Smooth muscle cell (in vitro differentiated cells): ENCODE measurements around the gene MYH15. TPM values are rescaled to one million over a fixed set of nuclear protein-coding genes. Genes with fewer than 3 reads are reported as not detected.

ENCODE experiments used
- DNase-seq: peaks from one replicate; lab custom pipeline; 2025; ENCODE audit not compliant: unreplicated experiment; lab: John Stamatoyannopoulos, UW
- H2AFZ ChIP-seq: fragments of 200-600 bp; sonication (generic); 2 replicates; pipeline ENCODE4 v1.6.0; 2016; ENCODE audit warnings: antibody characterized with exemption, low read depth, mild to moderate bottlenecking
- H3F3A ChIP-seq: fragments of 200-600 bp; sonication (generic); 2 replicates; pipeline ENCODE4 v1.6.0; 2017; ENCODE audit warnings: antibody characterized with exemption, low read depth
- H3K27ac ChIP-seq: fragments of 200-600 bp; sonication (generic); 2 replicates; pipeline ENCODE4 v1.5.1; 2016; ENCODE audit warnings: low read depth, mild to moderate bottlenecking
- H3K27me3 ChIP-seq: fragments of 200-600 bp; sonication (generic); 2 replicates; pipeline ENCODE4 v1.6.1; 2016; ENCODE audit warnings: low read depth, mild to moderate bottlenecking
- H3K36me3 ChIP-seq: fragments of 200-600 bp; sonication (generic); 2 replicates; pipeline ENCODE4 v1.5.1; 2016; ENCODE audit warnings: low read depth
- H3K4me1 ChIP-seq: fragments of 200-600 bp; sonication (generic); 2 replicates; pipeline ENCODE4 v1.5.1; 2016; ENCODE audit warnings: low read depth
- H3K4me2 ChIP-seq: fragments of 200-600 bp; sonication (generic); 2 replicates; pipeline ENCODE4 v1.6.0; 2016; ENCODE audit warnings: mild to moderate bottlenecking
- H3K4me3 ChIP-seq: fragments of 200-600 bp; sonication (generic); 2 replicates; pipeline ENCODE4 v1.5.1; 2016; ENCODE audit warnings: mild to moderate bottlenecking
- H3K79me2 ChIP-seq: fragments of 200-600 bp; sonication (generic); 2 replicates; pipeline ENCODE4 v1.6.0; 2016; ENCODE audit warnings: low read depth, mild to moderate bottlenecking
- H3K9ac ChIP-seq: fragments of 200-600 bp; sonication (generic); 2 replicates; pipeline ENCODE4 v1.6.0; 2016; ENCODE audit warnings: low read depth
- H3K9me3 ChIP-seq: fragments of 200-600 bp; sonication (generic); replicated peaks from 2 replicates; pipeline ENCODE4 v1.5.1; 2016; ENCODE audit warnings: low read depth
- H4K20me1 ChIP-seq: fragments of 200-600 bp; sonication (generic); 2 replicates; pipeline ENCODE4 v1.6.0; 2016; ENCODE audit warnings: low read depth
- WGBS: methylation state at CpG from one replicate; pipeline ENCODE4 v1.1.7; 2016; ENCODE audit warnings: low lambda C conversion rate; 5-methylcytosine and 5-hydroxymethylcytosine counted together
- polyA plus RNA-seq: library from polyadenylated mRNA; unstranded; fragments of >200 nt; fragmentation: Nextera tagmentation; extraction: Ambion mirVana; gene quantifications from 2 replicates; pipeline ENCODE4 v1.2.1, GENCODE V29; 2016
- total RNA-seq: library from RNA; depleted of rRNA; stranded (reverse); fragments of >200 nt; gene quantifications from 2 replicates; pipeline ENCODE4 v1.2.3, GENCODE V29; 2014
- TF ChIP-seq, protein P1 (sequence below): fragments of 200-600 bp; sonication (generic); IDR thresholded peaks from 2 replicates; pipeline ENCODE4 v1.5.1; 2017; ENCODE audit warnings: borderline replicate concordance, mild to moderate bottlenecking, antibody characterized with exemption; ENCODE audit not compliant: insufficient read depth, poor library complexity, severe bottlenecking

Gene MYH15
- total and polyA plus RNA-seq, 2 experiments from 2014 or later, result 0.18 TPM; not detected in 1

DNA sequence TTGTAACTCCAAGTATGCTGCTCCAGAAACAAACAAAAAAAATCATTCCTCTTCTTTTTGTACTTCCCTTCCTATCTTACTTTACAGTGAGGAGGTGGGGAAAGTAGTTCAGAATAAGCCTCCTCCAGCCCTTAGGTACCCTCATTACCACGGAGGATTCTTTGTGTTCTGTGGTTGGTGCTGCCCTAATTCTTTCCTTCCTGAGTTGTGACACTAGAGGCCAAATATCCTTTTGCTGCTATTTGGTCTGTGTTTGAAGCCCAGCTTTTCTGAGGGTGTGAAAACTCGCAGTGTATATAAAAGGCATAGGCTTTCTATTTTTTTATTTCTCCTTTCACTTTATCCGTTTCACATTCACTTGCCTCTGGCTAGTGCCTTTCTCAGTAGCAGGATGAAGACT, 115.8 kb downstream of the MYH15 start:
- Histone ChIP-seq H3K27ac (no peak overlapping the region), H3K36me3 (no peaks in the 10 kb centered on the region), H4K20me1 (no peaks in the 10 kb centered on the region), H3K27me3 (peaks cover 19% of the 10 kb centered on the region), H3K4me2 (no peak overlapping the region), H3K79me2 (no peaks in the 10 kb centered on the region), H3K4me1 (no peaks in the 10 kb centered on the region), H3F3A (no peaks in the 10 kb centered on the region), H3K9ac (no peak overlapping the region), H2AFZ (no peak overlapping the region), H3K4me3 (no peak overlapping the region), H3K9me3 (no peaks in the 10 kb centered on the region)
- TF ChIP-seq, protein P1, sequence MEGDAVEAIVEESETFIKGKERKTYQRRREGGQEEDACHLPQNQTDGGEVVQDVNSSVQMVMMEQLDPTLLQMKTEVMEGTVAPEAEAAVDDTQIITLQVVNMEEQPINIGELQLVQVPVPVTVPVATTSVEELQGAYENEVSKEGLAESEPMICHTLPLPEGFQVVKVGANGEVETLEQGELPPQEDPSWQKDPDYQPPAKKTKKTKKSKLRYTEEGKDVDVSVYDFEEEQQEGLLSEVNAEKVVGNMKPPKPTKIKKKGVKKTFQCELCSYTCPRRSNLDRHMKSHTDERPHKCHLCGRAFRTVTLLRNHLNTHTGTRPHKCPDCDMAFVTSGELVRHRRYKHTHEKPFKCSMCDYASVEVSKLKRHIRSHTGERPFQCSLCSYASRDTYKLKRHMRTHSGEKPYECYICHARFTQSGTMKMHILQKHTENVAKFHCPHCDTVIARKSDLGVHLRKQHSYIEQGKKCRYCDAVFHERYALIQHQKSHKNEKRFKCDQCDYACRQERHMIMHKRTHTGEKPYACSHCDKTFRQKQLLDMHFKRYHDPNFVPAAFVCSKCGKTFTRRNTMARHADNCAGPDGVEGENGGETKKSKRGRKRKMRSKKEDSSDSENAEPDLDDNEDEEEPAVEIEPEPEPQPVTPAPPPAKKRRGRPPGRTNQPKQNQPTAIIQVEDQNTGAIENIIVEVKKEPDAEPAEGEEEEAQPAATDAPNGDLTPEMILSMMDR, result no peak
- 81% methylated on average over 3 of the region's 3 CpGs for WGBS
- no peak for DNase-seq

DNA sequence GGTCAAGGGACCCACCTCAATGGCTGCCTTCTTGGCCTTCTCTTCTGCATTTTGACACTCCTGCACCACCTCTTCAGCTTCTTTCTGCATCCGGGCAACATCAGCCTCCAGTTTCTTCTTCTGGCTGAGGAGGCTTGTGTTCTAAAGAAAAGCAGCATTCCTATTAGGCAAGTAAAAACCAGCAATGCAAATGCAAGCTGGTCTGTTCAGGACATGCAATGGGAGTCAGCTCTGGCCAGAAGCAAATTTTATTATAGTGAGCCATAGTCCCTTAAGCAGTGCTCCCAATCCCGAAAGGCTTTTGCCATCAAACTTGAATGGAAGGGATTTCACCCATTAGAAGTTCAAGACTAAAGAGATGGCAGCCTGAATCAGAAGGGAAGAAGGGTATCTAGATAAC, 116.4 kb downstream of the MYH15 start:
- no peak for DNase-seq
- H3K27ac ChIP-seq, result no peak overlapping the region
- H3K79me2 ChIP-seq, result no peaks in the 10 kb centered on the region
- H3K27me3 ChIP-seq, result peaks cover 17% of the 10 kb centered on the region
- no peaks in the 10 kb centered on the region for H3K36me3 ChIP-seq
- H3F3A ChIP-seq, result no peaks in the 10 kb centered on the region
- TF ChIP-seq, protein P1, result no peak
- no peaks in the 10 kb centered on the region for H4K20me1 ChIP-seq
- no peak overlapping the region for H3K4me3 ChIP-seq
- WGBS, result 83% methylated on average over 2 of the region's 2 CpGs
- no peak overlapping the region for H2AFZ ChIP-seq
- no peak overlapping the region for H3K4me2 ChIP-seq
- H3K4me1 ChIP-seq, result no peaks in the 10 kb centered on the region
- H3K9ac ChIP-seq, result no peak overlapping the region
- H3K9me3 ChIP-seq, result no peaks in the 10 kb centered on the region

DNA sequence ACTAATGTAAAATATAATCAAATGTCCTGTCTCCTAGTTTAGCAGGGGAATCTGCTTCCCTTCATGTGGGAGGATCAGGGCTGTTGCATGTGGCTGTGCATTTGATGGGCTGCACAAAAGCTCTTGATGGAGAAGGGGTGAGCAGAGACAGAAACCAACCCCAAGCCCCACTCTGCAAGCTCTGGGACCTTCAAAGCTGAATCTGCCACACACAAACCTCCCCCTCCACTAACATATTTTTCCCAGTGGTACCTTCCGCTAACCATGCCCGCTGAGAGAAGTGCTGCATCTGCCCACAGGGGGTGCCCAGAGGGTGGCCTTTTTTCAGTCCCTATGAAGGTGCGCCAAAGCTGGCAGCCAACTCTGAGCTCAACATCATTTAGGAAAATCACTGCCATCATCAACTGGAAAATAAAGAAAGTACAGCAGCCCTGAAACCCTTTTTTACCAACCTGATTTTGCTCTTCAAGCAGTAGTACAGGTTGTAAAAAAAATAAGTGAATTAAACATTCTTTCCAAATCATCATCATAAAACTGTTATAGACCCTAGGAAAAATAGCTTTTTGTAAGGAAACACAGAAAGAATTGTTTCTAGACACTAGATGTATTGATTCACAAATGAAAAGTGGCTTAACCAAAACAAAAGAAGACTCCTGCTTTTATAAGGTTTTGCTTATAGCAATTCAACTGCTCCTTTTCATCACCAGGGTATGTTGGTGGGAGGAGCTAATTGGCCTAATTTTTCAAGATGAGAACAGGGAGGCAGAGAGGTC, 117.1 kb downstream of the MYH15 start:
- Histone ChIP-seq H3K9ac (no peak overlapping the region), H3K4me1 (no peaks in the 10 kb centered on the region), H4K20me1 (no peaks in the 10 kb centered on the region), H3K27ac (no peak overlapping the region), H3K79me2 (no peaks in the 10 kb centered on the region), H3K9me3 (no peaks in the 10 kb centered on the region), H3K36me3 (no peaks in the 10 kb centered on the region), H3F3A (no peaks in the 10 kb centered on the region), H3K4me3 (no peak overlapping the region), H3K27me3 (peaks cover 16% of the 10 kb centered on the region), H3K4me2 (no peak overlapping the region), H2AFZ (no peak overlapping the region)
- TF ChIP-seq, protein P1, result no peak
- no peak for DNase-seq
- WGBS, result 65% methylated on average over 3 of the region's 3 CpGs
